Measurements from ENCODE around the gene CNGB1.
"Not testable (repeated sequence)": the region's sequence is repeated elsewhere in the genome, so short reads cannot be mapped to it uniquely, and the experiment has no call there.

Gene CNGB1

DNA sequence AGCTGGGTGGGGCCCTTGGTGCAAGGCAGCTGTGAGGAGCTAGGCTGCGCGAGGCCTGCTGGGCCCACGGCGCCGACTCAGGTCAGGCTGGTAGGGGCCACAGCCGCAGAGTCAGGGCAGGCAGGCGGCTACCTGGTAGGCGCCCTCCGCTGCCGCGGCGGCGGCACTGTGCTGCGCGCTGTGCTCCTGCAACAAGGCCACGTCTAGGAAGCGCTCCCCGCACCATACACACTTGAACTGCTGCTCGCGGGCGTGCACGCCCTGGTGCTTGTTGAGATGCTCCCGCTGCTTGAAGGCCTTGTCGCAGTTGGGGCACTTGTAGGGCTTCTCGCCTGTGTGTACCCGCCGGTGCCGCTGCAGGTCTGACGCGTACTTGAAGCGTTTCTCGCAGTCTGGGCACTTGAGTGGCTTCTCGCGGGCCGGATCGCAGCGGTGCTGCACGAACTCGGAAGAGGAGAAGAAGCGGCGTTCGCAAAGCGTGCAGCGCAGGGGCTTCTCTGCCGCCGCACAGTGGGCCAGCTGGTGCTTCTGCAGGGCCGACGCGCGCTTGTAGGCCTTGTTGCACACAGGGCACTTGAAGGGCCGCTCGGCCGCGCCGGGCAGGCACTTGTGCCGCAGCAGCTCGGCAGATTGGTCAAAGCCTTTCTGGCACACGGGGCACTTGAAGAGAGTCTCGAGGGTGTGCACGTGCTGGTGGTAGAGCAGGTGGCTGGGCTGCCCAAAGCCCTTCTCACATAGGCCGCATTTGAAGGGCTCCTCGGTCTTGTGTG is 25.7 kb upstream of the CNGB1 start:
- no peak for DNase-seq

DNA sequence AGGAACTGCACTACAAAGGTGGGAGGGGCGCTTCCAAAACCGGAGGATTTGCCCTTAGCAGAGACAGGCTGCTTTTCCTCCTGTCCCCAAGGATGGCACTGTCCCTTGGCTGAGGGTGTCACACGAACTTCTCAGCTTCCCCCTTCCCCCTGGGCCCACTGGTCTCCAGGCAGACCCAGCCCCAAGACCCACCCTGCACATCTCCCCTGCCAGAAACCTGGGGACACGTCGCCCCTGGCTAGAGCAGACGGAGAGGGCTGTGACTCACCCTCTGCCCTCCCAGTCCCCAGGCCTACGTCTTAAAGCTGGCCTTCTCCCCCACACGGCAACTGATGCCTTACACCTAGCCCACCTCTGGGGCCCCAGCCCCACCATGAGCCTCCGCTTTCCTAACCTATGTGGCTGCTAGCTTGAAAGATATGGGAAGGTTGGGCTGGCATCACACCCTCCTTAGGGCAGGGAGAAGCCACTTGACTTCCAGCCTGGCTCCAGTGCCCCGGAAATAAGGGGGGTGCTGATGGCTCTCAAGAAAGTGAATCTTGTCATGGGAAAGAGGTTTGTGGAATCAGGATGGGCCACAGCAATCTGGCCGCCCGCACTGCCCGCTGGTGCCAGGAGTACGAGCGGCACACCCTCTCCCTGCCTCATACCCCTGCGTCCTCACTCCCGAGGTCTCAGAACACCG is 24.9 kb upstream of the CNGB1 start:
- no peak for DNase-seq

DNA sequence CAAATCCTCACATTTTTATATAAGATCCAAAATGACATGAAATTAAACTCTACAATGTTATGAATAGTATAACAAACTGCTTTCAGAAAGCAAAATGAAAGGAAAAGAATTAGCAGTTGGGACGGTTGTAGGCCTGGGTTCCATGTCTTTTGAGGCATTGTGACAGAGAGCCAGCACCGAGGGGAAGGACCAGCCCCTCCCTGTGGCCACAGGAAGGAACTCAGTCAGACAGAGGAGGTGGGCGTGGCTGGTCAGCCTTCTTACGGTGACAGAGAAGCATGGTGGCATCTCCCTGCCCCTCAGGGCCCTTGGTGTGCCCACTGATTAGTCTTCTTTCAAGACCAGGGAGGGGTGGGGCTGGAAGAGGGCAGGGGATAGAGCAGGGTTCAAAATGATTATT is 23.9 kb upstream of the CNGB1 start:
- no peak for DNase-seq

DNA sequence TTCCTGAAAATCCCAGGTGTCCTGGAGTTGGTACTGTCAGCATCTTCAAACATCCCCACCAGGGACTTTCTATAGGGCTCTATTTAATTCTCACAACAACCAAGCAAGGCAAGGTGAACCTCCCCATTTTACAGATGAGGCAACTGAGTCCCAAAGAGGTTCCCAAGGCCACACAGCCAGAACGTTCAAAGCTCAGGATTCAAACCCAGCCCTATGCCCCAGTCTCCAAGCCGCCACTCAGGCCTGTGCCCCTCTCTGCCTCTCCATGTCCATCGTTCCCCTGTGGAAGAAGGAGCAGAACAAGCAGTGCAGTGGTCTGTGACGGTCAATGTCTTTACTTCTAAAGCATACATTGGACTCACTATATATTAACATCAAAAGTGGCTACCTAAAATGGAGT is 23.4 kb upstream of the CNGB1 start:
- DNase-seq, result no peak

DNA sequence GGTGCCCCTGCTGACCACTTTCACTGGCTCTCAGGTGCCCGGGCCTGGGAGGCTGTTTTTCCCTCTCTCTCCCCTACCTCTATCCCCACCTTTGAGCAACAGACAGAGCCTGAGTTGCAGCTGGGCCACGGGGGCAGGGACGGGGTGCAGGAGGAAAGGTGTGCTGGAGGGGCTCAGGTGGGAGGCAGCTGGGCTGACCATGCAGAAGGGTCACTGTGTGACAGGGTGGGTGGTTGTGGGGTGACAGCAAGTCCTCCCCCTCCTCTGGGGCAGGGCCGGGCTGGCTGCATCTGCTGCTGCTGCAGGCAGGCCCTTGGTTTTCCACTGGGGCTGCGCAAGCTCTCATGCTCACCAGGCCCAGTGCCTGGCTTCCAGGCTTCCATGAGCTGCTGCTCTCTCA is 23.0 kb upstream of the CNGB1 start:
- DNase-seq, result no peak

DNA sequence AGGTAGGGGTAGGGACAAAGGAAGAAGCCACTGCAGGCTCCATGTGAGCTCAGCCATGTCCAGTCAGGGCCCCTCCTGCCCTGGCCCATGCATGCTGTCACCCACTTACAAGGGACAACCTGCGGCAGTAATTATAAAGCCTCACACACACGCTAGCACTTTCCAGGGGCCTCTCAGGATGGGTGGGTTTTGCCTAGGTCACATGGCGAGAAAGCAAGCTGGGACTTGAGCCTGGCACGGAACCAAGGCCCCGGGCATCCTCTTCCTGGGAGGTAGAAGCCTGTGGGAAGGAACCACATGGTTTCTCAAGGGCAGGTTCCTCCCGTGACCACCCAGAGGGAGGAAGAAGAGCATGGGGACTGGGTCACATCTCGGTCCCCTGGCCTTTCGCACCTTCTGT is 22.5 kb upstream of the CNGB1 start:
- DNase-seq, result no peak

DNA sequence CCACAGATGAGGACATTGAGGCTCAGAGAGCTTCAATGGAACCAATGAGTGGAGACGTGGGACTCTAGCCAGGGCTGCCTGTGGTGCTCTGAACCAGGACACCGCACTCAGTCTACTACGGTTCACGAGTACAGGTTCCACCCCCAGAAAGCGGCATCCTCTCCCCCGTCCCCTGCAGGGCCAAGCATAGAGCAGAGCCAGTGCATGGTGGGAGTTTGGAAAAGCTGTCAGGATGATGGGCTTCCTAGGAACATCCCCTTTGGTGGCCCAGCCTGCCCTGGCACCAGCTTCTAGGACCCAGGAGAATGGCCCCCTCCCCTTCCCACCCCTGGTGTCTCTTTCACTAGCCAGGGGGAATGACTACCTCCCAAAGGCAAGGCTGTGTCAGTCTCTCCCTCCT is 21.2 kb upstream of the CNGB1 start:
- DNase-seq, result no peak

DNA sequence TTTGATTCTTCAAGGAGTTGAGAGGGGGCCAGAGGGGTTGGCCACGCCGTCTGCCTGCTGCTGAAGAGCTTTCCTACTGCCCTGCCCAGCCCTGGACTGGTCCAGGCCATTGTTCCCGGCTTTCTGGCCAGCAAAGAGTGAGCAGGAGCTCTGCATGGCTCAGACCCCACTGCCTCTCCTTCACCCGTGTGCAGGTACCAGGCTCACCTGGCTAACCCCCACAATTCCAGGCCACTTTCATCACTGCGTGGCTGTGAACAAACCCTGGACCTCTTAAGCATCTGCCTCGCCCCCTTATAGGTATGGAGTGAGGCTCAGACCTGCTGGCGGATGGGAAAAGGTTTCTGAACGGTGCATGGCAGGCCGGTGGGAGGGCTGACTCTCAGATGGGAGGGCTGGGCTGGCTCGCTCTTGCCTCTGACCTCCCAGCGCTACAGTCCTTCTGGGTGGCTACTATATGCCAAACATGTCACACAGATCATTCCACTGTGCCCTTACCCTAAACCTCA is 20.7 kb upstream of the CNGB1 start:
- DNase-seq, result no peak

DNA sequence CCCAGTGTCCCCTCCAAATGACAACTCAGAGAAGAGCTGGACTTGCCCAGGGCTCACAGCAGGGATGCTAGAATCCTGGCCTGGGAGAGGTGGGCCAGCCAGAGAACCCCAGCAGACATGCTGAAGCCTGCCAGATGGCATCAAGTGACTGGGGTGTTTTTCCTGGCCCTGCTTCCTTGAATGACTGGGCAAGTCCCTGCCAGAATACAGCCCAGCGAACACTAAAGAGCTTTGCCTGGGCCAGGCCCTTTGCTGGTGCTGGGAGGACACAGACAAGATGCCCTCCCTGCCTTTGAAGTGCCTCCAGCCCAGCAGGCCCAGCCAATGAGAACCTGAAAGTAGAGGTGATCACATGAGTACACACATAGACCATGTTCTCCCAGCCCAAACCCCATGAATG is 18.0 kb upstream of the CNGB1 start:
- DNase-seq, result no peak

DNA sequence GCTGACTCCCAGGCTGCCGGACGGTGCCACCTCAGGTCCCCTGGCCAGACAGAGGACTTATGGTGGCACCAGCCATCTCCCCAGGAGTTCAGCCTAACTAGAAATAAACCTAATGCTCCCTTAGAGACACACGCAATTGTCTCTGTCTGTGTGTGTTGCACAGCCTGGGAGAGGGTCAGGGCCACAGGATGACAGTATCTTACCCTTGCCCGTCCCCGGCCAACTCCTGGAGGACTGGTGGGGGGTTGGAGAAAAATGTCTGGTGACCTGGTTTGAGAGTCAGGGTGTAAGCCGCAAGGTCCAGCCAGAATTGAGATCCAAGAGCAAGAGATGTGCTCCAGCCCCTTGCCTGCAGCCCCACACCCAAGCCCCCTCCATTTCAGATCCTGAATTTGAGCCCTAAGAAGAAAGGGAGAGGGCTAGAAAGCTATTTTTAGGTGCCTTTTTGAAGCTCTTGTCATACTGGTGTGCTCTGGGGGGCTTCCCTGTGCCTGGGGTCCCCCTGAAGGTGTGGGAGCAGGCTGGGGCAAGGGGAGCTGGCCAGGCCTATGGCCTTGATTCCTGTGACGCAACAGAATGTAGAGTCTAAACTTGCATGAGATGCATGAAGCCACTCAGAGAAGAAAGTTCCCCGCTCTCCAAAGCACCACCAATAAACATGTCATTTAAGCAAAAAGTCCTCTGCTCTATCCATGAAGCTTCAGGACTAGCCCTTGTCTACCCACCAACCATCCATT is 16.7 kb upstream of the CNGB1 start:
- no peak for DNase-seq

DNA sequence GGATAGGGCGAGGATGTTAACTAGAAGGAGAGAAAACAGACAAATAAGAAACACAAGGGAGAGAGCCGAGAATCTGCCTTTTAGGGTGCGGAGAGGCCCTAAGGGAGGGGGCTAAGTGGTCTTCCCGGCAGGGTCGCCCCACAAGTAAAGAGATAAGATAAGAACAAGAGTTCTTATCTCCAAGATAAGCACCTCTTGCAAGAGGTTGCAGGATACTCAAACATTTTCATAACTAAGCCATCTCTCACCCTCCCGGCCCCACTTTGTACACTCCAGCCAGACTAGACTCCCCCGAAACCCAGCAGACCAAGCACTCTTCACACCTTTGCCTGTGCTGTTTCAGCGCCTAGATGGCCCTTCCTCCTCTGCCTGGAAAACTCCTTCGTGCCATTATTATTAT is 15.3 kb upstream of the CNGB1 start:
- no peak for DNase-seq

DNA sequence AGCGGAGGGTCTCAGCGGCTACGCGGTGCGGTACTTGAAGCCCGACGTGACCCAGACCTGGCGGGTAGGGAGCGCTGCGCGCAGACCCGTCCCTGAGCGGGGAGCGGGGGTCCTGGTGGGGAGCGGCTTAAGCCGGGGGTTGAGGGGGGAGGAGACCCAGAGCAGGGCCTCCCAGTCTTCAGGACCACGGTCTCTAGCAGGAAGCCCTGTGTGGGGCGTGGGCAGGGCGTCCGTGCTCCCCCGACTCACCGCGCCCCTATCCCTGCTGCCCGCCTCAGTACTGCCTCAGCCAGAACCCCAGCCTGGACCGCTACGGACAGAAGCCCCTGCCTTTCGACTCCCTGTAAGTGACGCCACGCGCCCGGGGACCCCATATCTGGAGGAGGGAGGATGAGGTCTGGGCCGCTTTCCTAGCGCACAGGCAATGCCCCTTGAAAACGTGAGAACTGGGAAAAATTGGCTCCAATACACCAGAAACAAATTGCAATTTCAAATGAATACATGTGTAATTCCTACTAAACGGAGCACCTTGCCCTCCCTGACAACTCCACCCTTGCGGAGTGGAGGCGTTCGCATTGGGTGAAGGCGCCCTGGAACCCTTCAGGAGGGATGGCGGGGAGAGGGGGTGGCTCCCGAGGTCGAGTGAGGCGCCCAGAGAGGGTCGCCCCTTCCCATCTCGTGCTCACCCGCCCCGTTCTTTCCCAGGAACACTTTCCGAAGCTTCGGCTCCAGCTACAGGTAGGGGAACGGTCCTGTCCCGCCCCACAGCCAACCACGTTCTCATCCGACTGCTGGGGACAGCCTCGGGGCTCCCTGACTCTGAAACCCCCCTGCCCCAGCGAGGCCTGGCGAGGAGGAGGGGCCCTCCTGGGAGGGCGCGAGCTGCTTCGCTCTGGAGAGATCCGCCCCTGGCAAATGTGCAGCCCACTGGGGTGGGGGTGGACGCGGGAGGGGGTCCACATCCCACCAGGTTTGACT is 14.6 kb upstream of the CNGB1 start:
- DNase-seq, result no peak

DNA sequence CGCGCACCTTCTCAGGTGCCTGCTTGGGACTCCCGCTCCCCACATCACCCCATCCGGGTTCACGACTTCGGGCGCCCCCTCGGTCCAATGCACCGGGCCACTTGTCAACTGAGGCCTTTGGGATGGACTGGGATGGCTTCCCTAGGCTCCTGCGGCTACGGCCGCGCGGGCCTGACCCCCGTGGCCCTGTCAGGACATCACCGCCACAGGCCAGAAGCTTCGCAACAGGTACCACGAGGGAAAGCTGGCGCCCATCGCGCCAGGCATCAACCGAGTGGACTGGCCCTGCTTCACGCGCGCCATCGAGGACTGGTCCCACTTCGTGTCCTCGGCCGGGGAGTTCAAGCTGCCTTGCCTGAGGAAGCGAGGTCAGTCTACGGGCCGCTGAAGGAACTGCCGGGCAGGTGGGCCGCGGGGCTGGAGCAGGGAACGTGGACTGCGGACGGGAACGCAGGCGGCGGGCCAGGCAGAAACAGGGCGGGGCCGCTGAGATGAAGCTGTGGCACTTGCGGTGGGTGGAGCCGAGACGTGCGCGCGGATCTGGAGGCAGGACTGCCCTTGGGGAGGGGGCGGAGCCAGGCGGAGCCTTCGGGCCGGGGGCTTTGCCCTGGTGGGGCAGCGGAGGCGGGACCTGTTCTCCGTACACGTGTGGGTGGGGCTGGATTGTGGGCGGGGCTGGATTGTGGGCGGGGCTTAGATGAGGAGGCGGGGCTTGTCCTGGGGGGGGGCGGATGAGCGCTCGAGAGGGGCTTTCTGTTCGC is 13.7 kb upstream of the CNGB1 start:
- no peak for DNase-seq

DNA sequence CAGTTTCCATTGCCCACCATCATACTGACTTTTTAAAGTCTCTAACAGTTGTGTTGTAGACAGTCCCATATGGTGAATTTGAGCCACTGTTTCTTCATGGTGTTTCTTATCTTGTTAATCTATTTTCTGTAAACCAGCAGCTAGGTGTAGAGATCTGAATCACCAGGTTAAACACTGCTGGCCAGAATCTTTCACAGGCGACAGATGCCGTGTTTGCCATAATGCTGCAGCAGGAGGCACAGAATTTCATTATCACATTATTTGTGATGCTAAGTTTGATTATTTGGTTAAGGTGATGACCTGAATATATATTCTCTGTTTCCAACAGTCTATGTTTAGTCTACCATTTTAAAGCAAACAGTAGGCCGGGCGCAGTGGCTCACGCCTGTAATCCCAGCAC is 11.5 kb upstream of the CNGB1 start:
- DNase-seq, result no peak

DNA sequence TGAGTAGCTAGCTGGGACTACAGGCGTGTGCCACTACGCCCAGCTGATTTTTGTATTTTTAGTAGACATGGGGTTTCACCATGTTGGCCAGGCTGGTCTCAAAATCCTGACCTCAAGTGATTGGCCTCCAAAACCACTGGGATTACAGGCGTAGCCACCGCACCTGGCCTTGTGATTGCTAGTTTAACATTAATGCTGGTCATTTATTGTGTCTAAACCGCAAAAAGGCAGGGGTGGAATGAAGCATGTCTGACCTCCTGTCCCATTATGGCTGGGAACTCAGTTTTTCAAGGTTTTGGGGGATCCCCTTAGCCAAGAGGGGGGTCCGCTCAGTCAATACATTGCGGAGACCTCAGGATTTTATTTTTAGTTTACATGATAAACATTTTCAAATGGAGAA is 10.7 kb upstream of the CNGB1 start:
- no peak for DNase-seq

DNA sequence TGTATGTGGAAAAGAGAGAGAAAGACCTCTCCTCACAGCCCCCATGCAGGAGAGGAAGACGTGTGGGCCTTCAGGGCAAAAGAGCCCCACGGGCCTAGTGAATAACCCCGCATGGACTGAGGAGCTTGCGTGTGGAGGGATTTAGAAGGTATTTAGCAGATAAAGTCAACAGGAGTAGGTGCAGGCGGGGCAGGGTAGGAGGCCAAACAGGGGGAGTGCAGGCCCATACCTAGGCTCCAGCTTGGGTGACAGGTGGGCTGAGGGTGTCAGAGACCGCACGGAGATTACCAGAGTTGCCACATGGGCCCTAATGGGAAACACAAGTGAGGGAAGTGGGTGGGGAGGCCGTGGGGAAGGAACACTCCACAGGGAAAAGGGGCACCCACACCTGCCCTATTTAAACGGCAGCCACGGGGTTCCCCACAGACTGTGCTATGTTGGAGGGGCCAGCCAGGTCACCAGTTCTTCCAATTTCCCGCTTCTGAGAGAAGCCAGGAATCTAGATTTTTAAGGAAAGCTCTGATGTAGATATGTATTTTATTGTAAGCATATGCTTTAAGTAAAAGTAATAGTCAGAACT is 8.2 kb upstream of the CNGB1 start:
- no peak for DNase-seq

DNA sequence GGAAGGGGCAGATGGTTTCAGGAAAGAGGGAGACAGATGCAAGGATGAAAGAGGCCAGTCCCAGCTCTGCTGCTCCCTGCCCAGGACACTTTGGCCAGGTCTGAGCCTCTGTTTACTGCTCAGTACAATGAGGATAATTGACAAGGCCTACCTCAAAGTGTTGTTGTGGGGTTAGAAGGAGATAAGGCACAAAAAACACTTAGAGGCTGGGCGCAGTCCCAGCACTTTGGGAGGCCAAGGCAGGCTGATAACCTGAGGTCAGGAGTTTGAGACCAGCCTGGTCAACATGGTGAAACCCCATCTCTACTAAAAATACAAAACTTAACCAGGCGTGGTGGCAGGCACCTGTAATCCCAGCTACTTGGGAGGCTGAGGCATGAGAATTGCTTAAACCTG is 7.1 kb upstream of the CNGB1 start:
- not testable (repeated sequence) for DNase-seq

DNA sequence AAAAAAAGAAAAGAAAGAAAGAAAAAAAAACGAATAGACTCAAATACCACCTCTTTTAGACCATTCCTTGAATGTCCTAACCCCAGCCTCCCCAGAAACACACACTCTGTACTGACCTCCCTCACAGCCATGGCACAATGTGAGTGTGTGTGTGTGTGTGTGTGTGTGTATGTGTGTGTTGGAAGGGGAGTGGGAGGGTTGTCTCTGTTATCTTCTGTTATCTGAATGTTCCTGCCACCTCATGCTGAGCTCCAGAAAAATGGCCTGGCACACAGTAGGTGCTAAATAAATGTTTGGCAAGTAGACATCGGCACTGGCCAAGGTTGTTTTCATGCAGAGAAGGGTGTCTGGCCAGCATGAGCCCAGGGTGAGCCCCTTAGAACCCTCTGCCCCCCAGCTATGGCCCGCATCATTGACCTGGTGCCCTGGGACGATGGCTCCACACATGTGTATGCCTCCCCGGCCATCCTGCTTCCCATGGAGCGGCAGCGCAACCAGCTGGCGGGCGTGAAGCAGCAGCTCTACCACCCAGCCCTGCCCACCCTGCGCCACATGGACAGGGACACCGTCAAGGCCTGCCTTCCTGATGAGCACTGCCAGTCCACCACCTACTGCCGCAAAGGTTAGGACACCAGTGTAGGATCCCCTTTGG is 6.6 kb upstream of the CNGB1 start:
- DNase-seq, result no peak

DNA sequence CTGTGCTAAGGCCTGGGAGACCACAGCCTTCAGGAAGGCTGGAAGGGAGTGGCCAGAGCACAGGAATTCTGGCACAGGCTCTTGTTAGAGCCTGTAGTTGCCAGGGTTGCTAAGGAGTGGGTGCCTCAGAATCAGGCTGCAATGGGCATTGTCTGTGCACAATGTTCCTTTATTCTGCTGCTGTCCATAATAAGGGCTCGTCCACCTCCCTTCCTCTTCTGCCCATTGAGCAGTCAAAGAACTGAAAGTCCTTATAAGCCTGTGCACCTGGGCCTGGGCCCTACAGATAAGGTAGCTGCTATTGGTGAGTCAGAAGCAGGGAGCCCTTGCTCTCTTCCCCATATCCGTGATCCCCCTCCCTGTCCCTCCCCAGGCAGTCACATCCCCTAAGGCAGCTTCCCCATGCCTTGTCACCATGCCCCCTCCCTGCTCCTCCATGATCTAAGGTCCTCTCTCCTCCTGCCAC is 5.4 kb upstream of the CNGB1 start:
- no peak for DNase-seq

DNA sequence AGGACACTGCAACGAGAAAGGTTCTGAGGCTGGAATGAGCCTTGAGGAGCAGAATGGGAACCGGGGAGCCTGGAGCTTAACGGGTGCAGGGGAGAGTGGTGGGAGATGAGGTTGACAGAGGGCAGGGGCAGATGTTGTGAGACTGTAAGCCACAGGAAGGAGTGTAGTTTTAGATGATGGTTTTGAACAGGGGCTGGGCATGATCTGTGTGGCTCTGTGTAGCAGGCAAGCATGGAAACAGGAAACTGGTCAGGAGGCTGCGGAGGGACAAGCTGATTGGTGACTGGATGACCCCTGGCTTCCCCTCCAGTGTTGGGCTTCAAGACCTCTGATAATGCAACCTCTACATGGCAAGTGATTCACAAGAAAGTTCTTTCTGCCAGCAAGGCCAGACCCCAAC is 1.4 kb upstream of the CNGB1 start:
- no peak for DNase-seq

DNA sequence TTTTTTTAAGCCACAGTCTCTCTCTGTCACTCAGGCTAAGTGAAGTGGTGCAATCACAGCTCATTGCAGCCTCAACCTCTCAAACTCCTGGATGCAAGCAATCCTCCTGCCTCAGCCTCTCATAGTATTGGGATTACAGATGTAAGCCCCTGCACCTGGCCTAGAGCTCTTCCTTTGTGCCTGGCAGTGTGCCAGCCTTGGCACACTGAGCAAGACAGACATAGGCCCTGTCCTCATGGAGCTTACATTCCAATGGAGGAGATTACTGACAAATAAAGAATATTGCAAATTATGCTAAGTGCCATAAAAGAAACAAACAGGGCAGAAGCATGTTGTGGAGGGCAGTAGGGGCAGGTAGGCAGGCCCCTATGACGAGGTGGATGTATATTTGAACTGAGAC is 920 bp upstream of the CNGB1 start:
- no peak for DNase-seq
